RWPE1 (cell line): ENCODE results near the gene TMEM108.

Experiments used
- CTCF ChIA-PET: fragments of 350-600 bp; sonication (Branson Sonifier 250); formaldehyde crosslinking; extraction: SDS; loops from one replicate; lab custom pipeline; 2021; lab: Yijun Ruan, JAX
- POLR2A ChIA-PET: fragments of 400-600 bp; formaldehyde crosslinking; extraction: SDS; loops from one replicate; lab custom pipeline; 2020; ENCODE audit warnings: antibody characterized with exemption; ENCODE audit not compliant: low non-redundant PET; lab: Yijun Ruan, JAX
- DNase-seq: peaks from one replicate; pipeline ENCODE4 v3.0.0; 2012; ENCODE audit warnings: low spot score
- H3K27ac ChIP-seq: fragments of 450-650 bp; 2 replicates; pipeline ENCODE4 v1.5.1; 2017
- TF ChIP-seq, protein P1 (sequence below): fragments of 450-650 bp; conservative IDR thresholded peaks from 2 replicates; pipeline ENCODE4 v1.5.1; 2017; ENCODE audit warnings: low read depth, mild to moderate bottlenecking

TMEM108 gene

DNA sequence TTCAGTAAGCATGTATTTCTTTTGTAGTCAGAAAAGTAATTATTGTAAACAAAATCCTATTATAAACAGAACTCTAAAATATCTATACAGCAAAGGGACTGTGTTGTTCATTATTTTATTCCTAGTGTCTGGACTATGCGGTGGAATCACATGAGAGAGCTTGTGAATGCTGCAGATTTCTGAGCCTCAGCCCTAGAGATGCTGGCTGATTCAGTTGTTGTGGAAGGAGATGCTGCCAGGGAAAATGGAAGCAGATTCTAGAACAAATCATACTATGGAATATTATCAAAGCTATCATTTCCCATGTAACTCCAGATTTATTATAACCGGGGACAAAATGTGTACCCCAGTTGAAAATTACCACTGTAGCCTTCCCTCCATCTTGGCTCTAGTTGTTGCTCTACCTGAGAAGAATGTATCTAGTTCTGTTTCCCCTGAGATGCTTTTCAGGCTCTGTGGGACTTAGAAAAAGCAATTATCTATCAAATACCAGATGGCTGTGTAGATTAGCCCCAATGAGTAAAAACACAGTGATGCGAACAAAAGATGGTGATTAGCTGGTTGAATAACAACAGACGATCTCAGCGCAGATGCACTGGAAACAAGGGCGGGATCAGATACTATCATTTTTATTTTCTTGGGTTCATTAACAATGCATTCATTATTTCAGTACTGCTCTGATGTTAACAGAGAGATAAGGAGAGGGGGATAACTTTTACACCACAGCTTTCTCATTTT, 131.3 kb downstream of the TMEM108 start:
- TF ChIP-seq, protein P1, sequence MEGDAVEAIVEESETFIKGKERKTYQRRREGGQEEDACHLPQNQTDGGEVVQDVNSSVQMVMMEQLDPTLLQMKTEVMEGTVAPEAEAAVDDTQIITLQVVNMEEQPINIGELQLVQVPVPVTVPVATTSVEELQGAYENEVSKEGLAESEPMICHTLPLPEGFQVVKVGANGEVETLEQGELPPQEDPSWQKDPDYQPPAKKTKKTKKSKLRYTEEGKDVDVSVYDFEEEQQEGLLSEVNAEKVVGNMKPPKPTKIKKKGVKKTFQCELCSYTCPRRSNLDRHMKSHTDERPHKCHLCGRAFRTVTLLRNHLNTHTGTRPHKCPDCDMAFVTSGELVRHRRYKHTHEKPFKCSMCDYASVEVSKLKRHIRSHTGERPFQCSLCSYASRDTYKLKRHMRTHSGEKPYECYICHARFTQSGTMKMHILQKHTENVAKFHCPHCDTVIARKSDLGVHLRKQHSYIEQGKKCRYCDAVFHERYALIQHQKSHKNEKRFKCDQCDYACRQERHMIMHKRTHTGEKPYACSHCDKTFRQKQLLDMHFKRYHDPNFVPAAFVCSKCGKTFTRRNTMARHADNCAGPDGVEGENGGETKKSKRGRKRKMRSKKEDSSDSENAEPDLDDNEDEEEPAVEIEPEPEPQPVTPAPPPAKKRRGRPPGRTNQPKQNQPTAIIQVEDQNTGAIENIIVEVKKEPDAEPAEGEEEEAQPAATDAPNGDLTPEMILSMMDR = no peak
- no peak overlapping the region for H3K27ac ChIP-seq
- CTCF ChIA-PET = no interaction called here
- no peak for DNase-seq
- POLR2A ChIA-PET = no interaction called here

DNA sequence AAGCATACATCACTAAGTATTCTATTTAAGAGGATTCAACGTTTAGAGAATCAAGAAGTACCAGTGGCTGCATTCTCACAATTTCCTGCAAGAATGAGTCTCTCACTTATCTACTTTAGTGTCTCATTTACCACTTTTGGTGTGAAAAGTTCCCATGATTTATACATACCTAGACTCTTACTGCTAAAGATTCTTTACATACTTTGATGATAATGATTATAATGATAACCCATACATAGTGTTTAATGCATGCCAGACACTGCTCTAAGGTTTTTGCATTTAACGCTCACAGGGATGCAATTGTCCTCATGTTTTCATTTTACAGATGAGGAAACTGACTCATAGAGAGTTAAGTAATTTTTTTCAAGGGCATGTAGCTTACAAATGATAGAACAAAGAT, 133.6 kb downstream of the TMEM108 start:
- TF ChIP-seq, protein P1 = no peak
- POLR2A ChIA-PET = no interaction called here
- CTCF ChIA-PET = no interaction called here
- no peak overlapping the region for H3K27ac ChIP-seq
- no peak for DNase-seq

GRCh38 chr3:133181392-133182150, 143.4 kb downstream of the TMEM108 start:
- ChIA-PET CTCF (interaction anchor here (0.8 kb wide), 1 partner anchor 393 kb away, joined by 4 read pairs; no protein-coding TSS in a partner anchor), POLR2A (no interaction called here)
- DNase-seq = no peak
- H3K27ac ChIP-seq = no peak overlapping the region
- TF ChIP-seq, protein P1 = no peak

GRCh38 chr3:133187870-133188379, 149.7 kb downstream of the TMEM108 start:
- POLR2A ChIA-PET = no interaction called here
- TF ChIP-seq, protein P1 = no peak
- DNase-seq = no peak
- H3K27ac ChIP-seq = no peak overlapping the region
- CTCF ChIA-PET = no interaction called here

DNA sequence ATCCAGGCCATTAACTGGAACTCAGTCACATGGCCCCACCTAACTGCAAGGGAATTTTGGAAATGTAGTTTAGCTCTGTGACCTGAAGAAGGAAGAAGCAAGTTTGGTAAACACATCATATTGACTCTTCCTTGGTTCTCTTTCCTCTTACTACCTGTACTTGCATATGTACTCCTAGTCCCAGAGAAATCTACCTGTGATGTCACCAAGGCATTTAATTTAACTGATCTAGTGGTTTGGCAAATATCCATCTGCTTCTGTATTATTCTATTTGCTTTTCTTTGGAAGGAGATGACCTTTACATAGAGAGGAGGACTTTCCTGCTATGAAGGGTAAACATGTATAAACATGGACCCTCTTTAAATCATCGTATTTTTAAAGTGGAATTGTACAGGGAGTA, 150.8 kb downstream of the TMEM108 start:
- ChIA-PET CTCF (no interaction called here), POLR2A (no interaction called here)
- TF ChIP-seq, protein P1 = no peak
- H3K27ac ChIP-seq = no peak overlapping the region
- no peak for DNase-seq

DNA sequence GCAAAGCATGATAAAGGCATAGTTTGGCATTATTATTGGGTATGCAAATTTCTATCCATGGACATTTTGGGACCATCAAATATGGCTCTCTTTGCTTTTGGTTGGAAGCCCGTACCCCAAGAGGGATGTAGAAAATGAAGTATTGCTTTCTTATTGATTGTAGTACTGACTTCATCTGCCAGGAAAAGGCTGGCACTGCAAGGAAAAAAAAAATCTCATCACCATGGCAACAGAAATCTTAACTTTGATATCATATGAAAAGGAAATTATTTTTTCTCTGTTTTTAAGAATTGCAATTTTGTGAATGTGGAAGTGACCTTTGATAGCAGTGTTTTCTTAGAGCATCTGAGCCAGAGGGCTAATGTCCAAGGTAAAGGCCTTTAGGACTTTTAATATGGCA, 151.7 kb downstream of the TMEM108 start:
- H3K27ac ChIP-seq = no peak overlapping the region
- POLR2A ChIA-PET = no interaction called here
- TF ChIP-seq, protein P1 = no peak
- DNase-seq = no peak
- CTCF ChIA-PET = no interaction called here
